GM12878 (cell line): ENCODE measurements around the gene TNIP1. TPM values are rescaled to one million over a fixed set of nuclear protein-coding genes. Genes with fewer than 3 reads are reported as not detected.

Experiments
- ATAC-seq: fragments of 200-7000 bp; cut with Tn5 transposase; 3 replicates; pipeline ENCODE4 v1.9.1; 2020; ENCODE audit warnings: mild to moderate bottlenecking, moderate library complexity
- BruUV-seq: library from RNA; stranded (reverse); fragments of 400-500 nt; replicated peaks from 2 replicates; lab custom pipeline; 2021; lab: Mats Ljungman, UMichigan
- CTCF ChIA-PET: fragments of 300-600 bp; sonication (Branson Sonifier 250); formaldehyde crosslinking; extraction: SDS; loops from one replicate; lab custom pipeline; 2021; ENCODE audit warnings: inconsistent platforms; lab: Yijun Ruan, JAX
- POLR2A ChIA-PET: fragments of 350-600 bp; formaldehyde crosslinking; extraction: SDS; loops from one replicate; lab custom pipeline; 2021; ENCODE audit warnings: inconsistent platforms; lab: Charles Lee
- RAD21 ChIA-PET: fragments of 300-600 bp; sonication (Branson Sonifier 250); formaldehyde crosslinking; loops from one replicate; lab custom pipeline; 2023; ENCODE audit warnings: antibody characterized with exemption; ENCODE audit not compliant: unreplicated experiment; lab: Charles Lee
- SMC1A ChIA-PET: fragments of 300-600 bp; sonication (Branson Sonifier 250); formaldehyde crosslinking; loops from one replicate; lab custom pipeline; 2023; ENCODE audit not compliant: unreplicated experiment, uncharacterized antibody; lab: Charles Lee
- DNase-seq: peaks from one replicate; pipeline ENCODE4 v3.0.0-alpha.2; 2011; ENCODE audit warnings: low read depth, low spot score
- FAIRE-seq: peaks from 3 replicates; lab custom pipeline; 2011; peaks lifted over from hg19 to GRCh38; lab: Jason Lieb, UNC
- H2AFZ ChIP-seq: 2 replicates; pipeline ENCODE4 v1.6.0; 2011; ENCODE audit warnings: low read depth, low read length, control low read depth; ENCODE audit not compliant: control insufficient read depth
- H3K27ac ChIP-seq: 2 replicates; pipeline ENCODE4 v1.5.1; 2011; ENCODE audit warnings: control low read depth; ENCODE audit not compliant: control insufficient read depth, insufficient read depth
- H3K27me3 ChIP-seq, 2 experiments: replicated peaks in 1 of 2; 2 replicates each; pipeline versions ENCODE4 v1.6.0 to v1.6.1; 2011; ENCODE audit warnings: low read length in 1 of 2; ENCODE audit not compliant: control insufficient read depth in 2 of 2, insufficient read depth in 2 of 2
- H3K36me3 ChIP-seq, 2 experiments: 2 replicates each; pipeline ENCODE4 v1.5.1; 2011; ENCODE audit warnings: low read length in 1 of 2; ENCODE audit not compliant: control insufficient read depth in 2 of 2, insufficient read depth in 2 of 2
- H3K4me1 ChIP-seq: 2 replicates; pipeline ENCODE4 v1.6.1; 2011; ENCODE audit warnings: mild to moderate bottlenecking, low read length, moderate library complexity, mixed read lengths; ENCODE audit not compliant: control insufficient read depth, insufficient read depth
- H3K4me2 ChIP-seq: 2 replicates; pipeline ENCODE4 v1.6.0; 2011; ENCODE audit warnings: control low read depth; ENCODE audit not compliant: control insufficient read depth, insufficient read depth
- H3K4me3 ChIP-seq: fragments of 200-600 bp; sonication (generic); 2 replicates; pipeline ENCODE4 v1.5.1; 2016
- H3K79me2 ChIP-seq: 2 replicates; pipeline ENCODE4 v1.6.0; 2011; ENCODE audit warnings: low read length; ENCODE audit not compliant: control insufficient read depth, insufficient read depth
- H3K9ac ChIP-seq: 2 replicates; pipeline ENCODE4 v1.8.0; 2011; ENCODE audit warnings: low read length, control low read depth, mixed read lengths; ENCODE audit not compliant: control insufficient read depth, insufficient read depth
- H3K9me3 ChIP-seq: replicated peaks from 3 replicates; pipeline ENCODE4 v1.5.1; 2011; ENCODE audit warnings: mild to moderate bottlenecking, low read length; ENCODE audit not compliant: control insufficient read depth, insufficient read depth
- H4K20me1 ChIP-seq: 2 replicates; pipeline ENCODE4 v1.6.0; 2011; ENCODE audit not compliant: control insufficient read depth, insufficient read depth
- CBX3 ChIP-seq: fragments of 200-600 bp; sonication (generic); IDR thresholded peaks from 2 replicates; pipeline ENCODE4 v1.6.1; 2016; ENCODE audit warnings: low read depth, borderline replicate concordance
- CEBPB ChIP-seq, 2 experiments: fragments of 150-350 bp in 1 of 2; IDR thresholded peaks; 2 replicates each; pipeline ENCODE4 v1.6.1; 2012 to 2014; ENCODE audit warnings: low read depth in 2 of 2, low read length in 2 of 2, borderline replicate concordance in 1 of 2, inconsistent platforms in 1 of 2
- CREB1 ChIP-seq: IDR thresholded peaks from 2 replicates; pipeline ENCODE4 v1.6.1; 2012; ENCODE audit warnings: low read depth, mild to moderate bottlenecking, inconsistent platforms
- MTA3 ChIP-seq: IDR thresholded peaks from 2 replicates; pipeline ENCODE4 v1.6.1; 2012; ENCODE audit warnings: low read length, inconsistent platforms, borderline replicate concordance
- TBL1XR1 ChIP-seq: IDR thresholded peaks from 2 replicates; pipeline ENCODE4 v1.6.1; 2012; ENCODE audit warnings: low read depth, low read length, improper control_type of control experiment
- TCF12 ChIP-seq: IDR thresholded peaks from 2 replicates; pipeline ENCODE4 v1.6.1; 2011; ENCODE audit warnings: low read depth, mild to moderate bottlenecking, low read length
- ZNF217 ChIP-seq: fragments of 450-650 bp; IDR thresholded peaks from 2 replicates; pipeline ENCODE4 v1.6.1; 2017; ENCODE audit warnings: antibody characterized with exemption, mild to moderate bottlenecking
- ZSCAN29 ChIP-seq: fragments of 450-650 bp; IDR thresholded peaks from 2 replicates; pipeline ENCODE4 v1.6.1; 2017; ENCODE audit warnings: mild to moderate bottlenecking, moderate library complexity
- WGBS: methylation state at CpG from one replicate; pipeline ENCODE4 v1.1.6; 2016; ENCODE audit warnings: low lambda C conversion rate; ENCODE audit not compliant: insufficient replicate concordance, insufficient coverage; ENCODE audit errors: missing lambda C conversion rate; 5-methylcytosine and 5-hydroxymethylcytosine counted together
- in situ Hi-C: fragments of 300-500 bp; cut with MboI; formaldehyde crosslinking; loops from 9 replicates; pipeline ENCODE4 v1.14.3; 2018; ENCODE audit warnings: mixed read lengths
- intact Hi-C: fragments of 100-400 bp; cut with micrococcal nuclease; formaldehyde crosslinking; loops from one replicate; pipeline ENCODE4 v1.14.2; 2022; ENCODE audit not compliant: unreplicated experiment
- polyA plus RNA-seq, 11 experiments: library from polyadenylated mRNA; depleted of rRNA in 4 of 11; unstranded in 6 of 11; stranded (reverse) in 5 of 11; fragments of >200 nt; fragmentation: Nextera tagmentation in 4 of 11; fragmentation: Illumina TruSeq in 1 of 11; extraction: Ambion mirVana in 4 of 11; extraction: Trizol in 1 of 11; gene quantifications; 1 replicate in 1 of 11; 2 replicates in 10 of 11; pipeline versions ENCODE4 v1.2.1 to v1.2.3, GENCODE V29; 2011 to 2016; ENCODE audit warnings: inconsistent platforms in 2 of 11, missing spikeins in 2 of 11, low read depth in 1 of 11
- total RNA-seq, 4 experiments: library from RNA; depleted of rRNA in 3 of 4; stranded (reverse); fragments of >200 nt in 3 of 4; fragmentation: Illumina TruSeq in 1 of 4; extraction: Trizol in 1 of 4; gene quantifications; 2 replicates each; pipeline versions ENCODE4 v1.2.1 to v1.2.3, GENCODE V29; 2013 to 2021
- TF ChIP-seq, protein P1 (sequence below): fragments of 450-650 bp; IDR thresholded peaks from 2 replicates; pipeline ENCODE4 v1.6.1; 2018; ENCODE audit warnings: borderline replicate concordance, mild to moderate bottlenecking; ENCODE audit not compliant: partially characterized antibody
- TF ChIP-seq, protein P2 (sequence below): IDR thresholded peaks from 2 replicates; pipeline ENCODE4 v1.6.1; 2012; ENCODE audit warnings: mild to moderate bottlenecking, low read depth, low read length

The TNIP1 gene
- total and polyA plus RNA-seq, 10 of the 15 experiments (the other 5 are each of a cell fraction or from before 2014, with no cell fraction given), result 4.4 to 279 (median 150) TPM

- POLR2A ChIA-PET, result no interaction called here
- WGBS, result 83% methylated on average over 2 of the region's 2 CpGs
- Histone ChIP-seq H3K27me3 (no peaks in the 10 kb centered on the region), H4K20me1 (no peaks in the 10 kb centered on the region), H3K4me2 (no peak overlapping the region), H2AFZ (no peak overlapping the region), H3K9me3 (no peaks in the 10 kb centered on the region), H3K4me1 (no peaks in the 10 kb centered on the region), H3K36me3 (no peaks in the 10 kb centered on the region), H3K79me2 (no peaks in the 10 kb centered on the region), H3K4me3 (no peak overlapping the region), H3K9ac (no peak overlapping the region), H3K27ac (no peak overlapping the region)
- TF ChIP-seq ZNF217, result no peak
- TF ChIP-seq TCF12, result no peak
- no peak for TF ChIP-seq ZSCAN29
- no peak for TF ChIP-seq CEBPB (IDR thresholded peaks at IDR 0.05; ENCODE audit: borderline replicate concordance in 1 of 2, low read depth in 2 of 2, low read length in 2 of 2)
- TF ChIP-seq TBL1XR1, result no peak
- BruUV-seq, result no TSS peak
- FAIRE-seq (no peak), DNase-seq (no peak), ATAC-seq (no peak)
- in situ Hi-C loops, result no loop called here
- intact Hi-C loops, result no loop called here
- SMC1A ChIA-PET, result interaction anchor here (1.7 kb wide), 1 partner anchor 147 kb away, joined by 4 read pairs; no protein-coding TSS in a partner anchor
- RAD21 ChIA-PET, result no interaction called here
- CTCF ChIA-PET, result interaction anchor here (0.9 kb wide), 1 partner anchor 298 kb away, joined by 4 read pairs; no protein-coding TSS in a partner anchor
Observed at GRCh38 chr5:151017897-151018296, 62.9 kb downstream of the TNIP1 start.

GRCh38 chr5:151016700-151017099, 64.1 kb downstream of the TNIP1 start:
- ChIA-PET CTCF (interaction anchor here (0.6 to 0.9 kb wide), 2 partner anchors 176 to 299 kb away, joined by 3 to 4 read pairs; no protein-coding TSS in a partner anchor), SMC1A (interaction anchor here (1.0 to 1.7 kb wide), 3 partner anchors 9 to 148 kb away, joined by 3 to 4 read pairs (median 4); no protein-coding TSS in a partner anchor), POLR2A (no interaction called here), RAD21 (no interaction called here)
- intact Hi-C loops, result no loop called here
- in situ Hi-C loops, result no loop called here
- H3K36me3 ChIP-seq, result no peaks in the 10 kb centered on the region
- H3K79me2 ChIP-seq, result no peaks in the 10 kb centered on the region
- BruUV-seq, result no TSS peak
- no peaks in the 10 kb centered on the region for H3K4me1 ChIP-seq
- H3K9me3 ChIP-seq, result no peaks in the 10 kb centered on the region
- no peak overlapping the region for H2AFZ ChIP-seq
- H3K4me3 ChIP-seq, result no peak overlapping the region
- ATAC-seq (no peak), FAIRE-seq (no peak), DNase-seq (no peak)
- no peak overlapping the region for H3K27ac ChIP-seq
- no peak overlapping the region for H3K4me2 ChIP-seq
- H4K20me1 ChIP-seq, result no peaks in the 10 kb centered on the region
- WGBS, result 68% methylated on average over 5 of the region's 5 CpGs
- no peaks in the 10 kb centered on the region for H3K27me3 ChIP-seq
- H3K9ac ChIP-seq, result no peak overlapping the region
- TF ChIP-seq CBX3, result no peak
- no peak for TF ChIP-seq CREB1
- TF ChIP-seq, protein P1, sequence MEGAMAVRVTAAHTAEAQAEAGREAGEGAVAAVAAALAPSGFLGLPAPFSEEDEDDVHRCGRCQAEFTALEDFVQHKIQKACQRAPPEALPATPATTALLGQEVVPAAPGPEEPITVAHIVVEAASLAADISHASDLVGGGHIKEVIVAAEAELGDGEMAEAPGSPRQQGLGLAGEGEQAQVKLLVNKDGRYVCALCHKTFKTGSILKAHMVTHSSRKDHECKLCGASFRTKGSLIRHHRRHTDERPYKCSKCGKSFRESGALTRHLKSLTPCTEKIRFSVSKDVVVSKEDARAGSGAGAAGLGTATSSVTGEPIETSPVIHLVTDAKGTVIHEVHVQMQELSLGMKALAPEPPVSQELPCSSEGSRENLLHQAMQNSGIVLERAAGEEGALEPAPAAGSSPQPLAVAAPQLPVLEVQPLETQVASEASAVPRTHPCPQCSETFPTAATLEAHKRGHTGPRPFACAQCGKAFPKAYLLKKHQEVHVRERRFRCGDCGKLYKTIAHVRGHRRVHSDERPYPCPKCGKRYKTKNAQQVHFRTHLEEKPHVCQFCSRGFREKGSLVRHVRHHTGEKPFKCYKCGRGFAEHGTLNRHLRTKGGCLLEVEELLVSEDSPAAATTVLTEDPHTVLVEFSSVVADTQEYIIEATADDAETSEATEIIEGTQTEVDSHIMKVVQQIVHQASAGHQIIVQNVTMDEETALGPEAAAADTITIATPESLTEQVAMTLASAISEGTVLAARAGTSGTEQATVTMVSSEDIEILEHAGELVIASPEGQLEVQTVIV, result no peak
- TF ChIP-seq, protein P2, sequence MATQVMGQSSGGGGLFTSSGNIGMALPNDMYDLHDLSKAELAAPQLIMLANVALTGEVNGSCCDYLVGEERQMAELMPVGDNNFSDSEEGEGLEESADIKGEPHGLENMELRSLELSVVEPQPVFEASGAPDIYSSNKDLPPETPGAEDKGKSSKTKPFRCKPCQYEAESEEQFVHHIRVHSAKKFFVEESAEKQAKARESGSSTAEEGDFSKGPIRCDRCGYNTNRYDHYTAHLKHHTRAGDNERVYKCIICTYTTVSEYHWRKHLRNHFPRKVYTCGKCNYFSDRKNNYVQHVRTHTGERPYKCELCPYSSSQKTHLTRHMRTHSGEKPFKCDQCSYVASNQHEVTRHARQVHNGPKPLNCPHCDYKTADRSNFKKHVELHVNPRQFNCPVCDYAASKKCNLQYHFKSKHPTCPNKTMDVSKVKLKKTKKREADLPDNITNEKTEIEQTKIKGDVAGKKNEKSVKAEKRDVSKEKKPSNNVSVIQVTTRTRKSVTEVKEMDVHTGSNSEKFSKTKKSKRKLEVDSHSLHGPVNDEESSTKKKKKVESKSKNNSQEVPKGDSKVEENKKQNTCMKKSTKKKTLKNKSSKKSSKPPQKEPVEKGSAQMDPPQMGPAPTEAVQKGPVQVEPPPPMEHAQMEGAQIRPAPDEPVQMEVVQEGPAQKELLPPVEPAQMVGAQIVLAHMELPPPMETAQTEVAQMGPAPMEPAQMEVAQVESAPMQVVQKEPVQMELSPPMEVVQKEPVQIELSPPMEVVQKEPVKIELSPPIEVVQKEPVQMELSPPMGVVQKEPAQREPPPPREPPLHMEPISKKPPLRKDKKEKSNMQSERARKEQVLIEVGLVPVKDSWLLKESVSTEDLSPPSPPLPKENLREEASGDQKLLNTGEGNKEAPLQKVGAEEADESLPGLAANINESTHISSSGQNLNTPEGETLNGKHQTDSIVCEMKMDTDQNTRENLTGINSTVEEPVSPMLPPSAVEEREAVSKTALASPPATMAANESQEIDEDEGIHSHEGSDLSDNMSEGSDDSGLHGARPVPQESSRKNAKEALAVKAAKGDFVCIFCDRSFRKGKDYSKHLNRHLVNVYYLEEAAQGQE, result no peak
- TF ChIP-seq ZSCAN29, result no peak
- no peak for TF ChIP-seq MTA3
